IPS-NIHi11 (cell line): ENCODE data around the gene TMEM204.

Experiments used
- DNase-seq: peaks from one replicate; pipeline ENCODE4 v3.0.0; 2012; ENCODE audit warnings: mixed read lengths, low spot score

TMEM204 gene

GRCh38 chr16:1533443-1533951 lies at the start of gene TMEM204:
Gene TMEM204, plus strand, starts transcription at chr16:1533666. Its CDS starts 610 bp downstream, at chr16:1534276.
- peak; percentile 71 for DNase-seq

GRCh38 chr16:1485847-1486496 lies 47.5 kb upstream of the TMEM204 start:
- no peak for DNase-seq

- DNase-seq: no peak
These were observed 46.7 kb upstream of the TMEM204 start for GRCh38 chr16:1486551-1487390.

DNA sequence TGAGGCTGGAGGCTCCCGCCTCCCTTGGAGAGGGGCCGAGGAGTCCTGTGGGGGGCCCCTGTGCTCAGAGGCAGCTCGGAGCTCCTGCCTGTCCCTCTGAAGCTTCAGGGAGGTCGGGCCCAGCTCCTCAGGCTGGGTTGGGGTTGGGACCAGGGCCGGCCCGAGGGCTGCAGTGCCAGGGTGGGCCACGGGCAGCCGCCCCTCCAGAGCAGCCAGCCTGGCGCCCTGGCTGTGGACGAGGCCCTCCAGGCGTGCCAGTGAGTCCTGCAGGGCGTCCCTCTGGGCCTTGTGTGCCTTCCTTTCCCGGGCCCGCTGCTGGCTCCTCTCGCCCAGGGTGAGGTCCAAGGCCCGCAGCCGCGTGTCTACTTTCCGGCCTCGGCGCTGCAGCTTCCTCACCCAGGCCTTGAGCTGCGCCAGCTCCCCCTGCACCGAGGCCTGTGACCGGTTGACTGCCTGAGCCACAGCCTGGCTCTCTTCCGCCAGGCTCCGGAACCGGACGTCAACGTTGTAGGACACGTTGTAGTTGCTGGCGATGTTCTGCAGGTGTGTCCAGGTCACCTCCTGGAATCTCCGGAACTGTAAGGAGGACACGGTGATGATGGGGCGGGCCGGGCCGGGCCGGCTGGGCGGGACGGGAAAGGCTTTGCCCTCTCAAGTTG lies 45.9 kb upstream of the TMEM204 start:
- no peak for DNase-seq

GRCh38 chr16:1488054-1488601 lies 45.3 kb upstream of the TMEM204 start:
- DNase-seq: no peak

- no peak for DNase-seq
These were observed 44.8 kb upstream of the TMEM204 start, which contains the start of gene PTX4 for GRCh38 chr16:1488619-1489018. Gene PTX4, minus strand, starts transcription at chr16:1488944. Its CDS starts 35 bp downstream, at chr16:1488909.

DNA sequence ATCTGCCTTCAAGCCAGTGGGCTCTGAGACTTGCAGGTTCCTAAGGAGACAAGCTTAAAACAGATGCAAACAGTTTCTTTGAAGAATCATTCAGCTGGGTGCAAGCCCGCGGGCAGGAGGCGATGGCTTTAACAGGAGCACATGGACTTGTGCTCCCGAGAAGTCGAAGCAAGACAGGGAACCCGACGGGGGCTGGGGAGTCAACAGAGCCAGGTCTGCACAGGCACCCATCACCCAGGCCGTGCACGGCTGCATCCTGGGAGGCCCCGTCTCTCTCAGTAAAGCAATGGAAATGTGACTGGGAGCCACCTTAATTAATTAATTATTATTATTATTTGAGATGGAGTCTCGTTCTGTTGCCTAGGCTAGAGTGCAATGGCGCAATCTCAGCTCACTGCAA lies 44.4 kb upstream of the TMEM204 start:
- DNase-seq: no peak

DNA sequence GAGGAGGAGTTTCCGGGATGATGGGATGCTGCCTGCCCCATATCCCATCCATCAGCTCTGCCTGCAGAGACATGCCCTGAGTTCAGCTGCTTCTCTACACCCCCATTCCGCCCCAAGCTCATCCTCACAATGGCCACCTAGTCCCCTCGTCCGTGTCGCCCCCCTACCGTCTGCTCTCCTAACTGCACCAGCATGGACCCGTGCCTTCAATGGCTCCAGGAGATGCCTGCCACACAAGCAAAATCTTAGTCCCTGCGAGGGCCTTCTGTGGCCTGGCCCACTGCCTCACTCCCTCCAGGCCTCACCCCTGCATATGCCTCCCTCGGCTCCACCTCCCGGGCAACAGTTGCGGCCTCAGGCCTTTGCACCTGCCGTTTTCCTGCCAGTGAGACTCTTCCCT lies 42.1 kb upstream of the TMEM204 start:
- no peak for DNase-seq

DNA sequence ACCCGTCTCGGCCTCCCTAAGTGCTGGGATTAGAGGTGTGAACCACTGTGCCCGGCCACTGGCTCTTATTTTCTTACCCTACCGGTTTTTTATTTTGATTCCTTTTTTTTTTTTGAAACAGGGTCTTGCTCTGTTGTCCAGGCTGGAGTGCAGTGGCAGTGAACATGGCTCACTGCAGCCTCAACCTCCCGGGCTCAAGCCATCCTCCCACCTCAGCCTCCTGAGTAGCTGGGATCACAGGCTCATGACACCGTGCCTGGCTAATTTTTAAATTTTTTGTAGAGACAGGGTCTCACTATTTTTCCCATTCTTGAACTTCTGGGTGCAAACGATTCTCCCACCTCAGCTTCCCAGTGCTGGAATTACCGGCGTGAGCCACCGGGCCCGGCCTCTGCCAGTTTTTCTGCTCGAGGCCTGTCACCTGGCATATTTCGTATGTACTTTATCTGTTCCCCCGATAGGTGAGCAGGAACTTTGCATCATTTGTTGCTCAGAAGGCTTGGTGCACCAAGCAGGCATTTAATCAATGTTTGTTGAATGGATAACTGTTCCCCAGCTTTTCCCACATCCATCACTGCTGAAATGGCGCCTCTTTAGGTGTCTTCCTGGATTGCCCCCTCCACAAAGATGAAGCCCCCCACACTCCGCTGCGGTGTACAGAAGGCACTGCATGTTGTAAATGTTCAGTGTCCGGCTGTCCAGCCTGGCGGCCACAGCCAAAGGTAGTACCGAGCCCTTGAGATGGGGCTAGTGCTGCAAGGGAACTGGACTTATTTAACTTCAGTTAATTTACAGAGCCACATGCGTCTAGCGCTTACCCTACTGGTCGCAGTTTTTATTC lies 41.2 kb upstream of the TMEM204 start:
- no peak for DNase-seq

DNA sequence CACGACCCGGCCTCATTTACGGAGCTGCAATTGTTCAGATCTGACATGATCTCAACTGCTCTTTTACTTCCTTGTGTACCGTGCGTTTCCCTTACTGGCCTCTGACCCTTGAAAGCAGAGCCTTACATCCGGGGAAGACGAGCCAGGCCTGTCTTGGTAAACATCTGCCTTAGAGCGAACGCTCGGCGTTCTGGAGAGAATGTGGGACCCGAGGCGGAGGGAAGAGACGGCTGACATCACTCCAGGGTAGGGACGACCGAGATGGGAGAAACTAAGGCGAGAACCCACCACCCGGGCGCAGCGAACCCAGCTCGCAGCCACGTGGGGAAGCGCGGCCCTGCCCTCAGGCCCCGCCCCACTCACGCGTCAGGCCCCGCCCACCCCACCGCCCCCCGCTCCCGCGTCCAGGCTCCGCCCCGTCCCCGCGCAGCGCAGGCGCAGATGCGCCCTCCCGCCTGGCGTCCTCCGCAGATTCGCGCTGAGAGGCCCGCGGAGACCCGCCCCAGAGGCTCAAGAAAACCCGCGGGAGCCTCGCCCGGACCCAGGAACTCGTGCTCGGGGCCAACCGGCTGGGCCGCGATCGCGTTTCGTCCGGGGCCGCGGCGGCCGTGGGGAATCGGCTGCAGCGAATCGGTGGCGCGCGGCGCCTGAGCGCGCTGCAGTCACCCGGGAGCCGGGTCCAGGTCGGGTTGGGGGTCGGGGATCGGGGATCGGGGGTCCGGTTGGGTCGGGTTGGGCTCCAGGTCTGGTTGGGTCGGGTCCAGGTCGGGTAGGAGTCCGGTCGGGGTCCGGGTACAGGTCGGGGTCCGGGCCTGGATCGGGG lies 40.3 kb upstream of the TMEM204 start, which contains the start of gene TELO2:
Gene TELO2, plus strand, starts transcription at position 438 of the 823 bp plus-strand sequence. CDS start 922 bp downstream, outside the sequence.
- DNase-seq: peak; percentile 99

DNA sequence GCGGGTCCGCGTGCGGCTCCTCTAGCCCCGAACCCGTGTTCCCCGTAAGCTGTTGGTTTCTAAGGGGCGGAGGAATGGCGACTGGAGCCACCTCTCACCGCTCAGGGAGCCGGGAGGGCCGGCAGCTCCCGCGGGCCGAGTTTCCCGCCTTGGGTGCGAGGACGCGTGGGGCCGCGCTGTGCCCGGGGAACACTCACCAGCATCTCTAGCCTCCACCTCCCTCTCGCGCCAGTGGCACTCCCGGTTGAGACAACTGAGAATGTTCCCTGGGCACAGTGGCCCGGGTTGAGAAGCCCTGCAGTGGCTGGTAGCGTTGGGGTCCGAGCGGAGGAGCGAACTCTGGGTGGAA lies 39.7 kb upstream of the TMEM204 start:
- peak; percentile 71 for DNase-seq

- peak; percentile 67 for DNase-seq
These were observed 39.3 kb upstream of the TMEM204 start for GRCh38 chr16:1494129-1494640.

- no peak for DNase-seq
These were observed 38.8 kb upstream of the TMEM204 start for GRCh38 chr16:1494711-1495110.

DNA sequence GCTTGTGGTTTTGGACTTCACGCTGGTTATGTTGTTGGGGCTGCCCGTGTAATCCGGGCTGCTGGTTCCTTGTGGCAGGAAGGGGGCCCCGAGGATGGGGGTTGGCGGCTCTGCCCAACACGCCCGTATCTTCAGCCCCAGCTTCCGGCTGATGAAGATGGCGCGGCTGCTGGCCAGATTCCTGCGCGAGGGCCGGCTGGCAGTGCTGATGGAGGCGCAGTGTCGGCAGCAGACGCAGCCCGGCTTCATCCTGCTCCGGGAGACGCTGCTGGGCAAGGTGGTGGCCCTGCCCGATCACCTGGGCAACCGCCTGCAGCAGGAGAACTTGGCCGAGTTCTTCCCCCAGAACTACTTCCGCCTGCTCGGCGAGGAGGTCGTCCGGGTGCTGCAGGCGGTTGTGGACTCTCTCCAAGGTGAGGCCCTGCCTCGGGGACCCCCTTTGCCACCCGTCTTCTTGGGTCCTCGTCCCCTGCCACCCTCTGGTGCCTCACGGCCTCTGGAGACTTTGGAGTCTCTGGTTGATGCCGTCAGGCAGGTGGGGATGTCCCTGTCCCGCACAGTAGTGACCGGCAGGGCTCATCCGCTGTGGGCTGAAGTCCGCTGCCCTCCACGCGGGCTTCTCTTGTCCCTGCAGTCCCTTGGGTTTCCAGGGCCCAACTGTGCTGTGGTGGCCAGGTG lies 38.1 kb upstream of the TMEM204 start:
- DNase-seq: no peak

DNA sequence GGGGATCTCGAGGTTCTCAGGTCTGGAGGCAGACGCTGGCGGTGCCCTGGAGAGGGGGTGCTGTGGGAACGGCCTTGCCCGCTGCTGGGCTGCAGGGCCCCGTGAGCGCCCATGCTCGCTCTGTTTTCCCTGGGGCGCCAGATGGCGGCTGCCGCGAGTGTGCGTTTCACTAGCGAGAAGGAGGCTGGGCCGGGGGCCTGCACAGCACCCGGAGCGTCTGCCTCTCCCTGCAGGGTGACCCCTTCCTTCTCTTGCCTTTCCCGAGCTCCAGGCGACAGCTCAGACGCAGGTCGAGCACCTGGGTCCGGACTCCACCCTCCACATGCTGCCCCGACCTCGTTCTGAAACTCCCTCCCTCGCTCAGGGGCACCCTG lies 37.6 kb upstream of the TMEM204 start:
- no peak for DNase-seq

GRCh38 chr16:1496464-1496863 lies 37.0 kb upstream of the TMEM204 start:
- no peak for DNase-seq

- DNase-seq: no peak
These were observed 36.4 kb upstream of the TMEM204 start for GRCh38 chr16:1497014-1497598.

- no peak for DNase-seq
These were observed 34.4 kb upstream of the TMEM204 start for GRCh38 chr16:1498899-1499676.
